HG02759 (cell line): ENCODE measurements around the gene CLEC17A.
A peak's percentile ranks its signal among the peaks of the same experiment; 100 is the strongest.
"Not testable (repeated sequence)": the region's sequence is repeated elsewhere in the genome, so short reads cannot be mapped to it uniquely, and the experiment has no call there.

Experiments used
- ATAC-seq: cut with Tn5 transposase; IDR thresholded peaks from one replicate; pipeline ENCODE4 v1.9.1; 2021; ENCODE audit warnings: mild to moderate bottlenecking, moderate library complexity; ENCODE audit not compliant: unreplicated experiment

The CLEC17A gene

GRCh38 chr19:14582894-14583340, at the start of gene CLEC17A:
CLEC17A (plus strand) TSS chr19:14583084; CDS start chr19:14583161, 77 bp downstream.
- peak; percentile 35 for ATAC-seq

GRCh38 chr19:14533450-14533849, 49.4 kb upstream of the CLEC17A start:
- ATAC-seq, result no peak

GRCh38 chr19:14536926-14537692, 45.8 kb upstream of the CLEC17A start:
- ATAC-seq, result no peak

GRCh38 chr19:14540741-14541525, 42.0 kb upstream of the CLEC17A start:
- no peak for ATAC-seq

- not testable (repeated sequence) for ATAC-seq
These were observed 40.9 kb upstream of the CLEC17A start for GRCh38 chr19:14541979-14542378.

GRCh38 chr19:14542711-14543328, 40.1 kb upstream of the CLEC17A start:
- ATAC-seq, result no peak

- ATAC-seq, result no peak
These were observed 38.8 kb upstream of the CLEC17A start for GRCh38 chr19:14544047-14544446.

- no peak for ATAC-seq
These were observed 37.7 kb upstream of the CLEC17A start for GRCh38 chr19:14544977-14545715.

- ATAC-seq, result no peak
These were observed 37.2 kb upstream of the CLEC17A start for GRCh38 chr19:14545716-14546082.

- no peak for ATAC-seq
These were observed 32.6 kb upstream of the CLEC17A start for GRCh38 chr19:14550201-14550754.

- peak; percentile 48 for ATAC-seq
These were observed 31.5 kb upstream of the CLEC17A start for GRCh38 chr19:14551134-14552005.

- ATAC-seq, result not testable (repeated sequence)
These were observed 30.9 kb upstream of the CLEC17A start for GRCh38 chr19:14552006-14552360.

- no peak for ATAC-seq
These were observed 29.6 kb upstream of the CLEC17A start for GRCh38 chr19:14553042-14553938.

GRCh38 chr19:14553939-14554243, 29.0 kb upstream of the CLEC17A start:
- ATAC-seq, result no peak

GRCh38 chr19:14554382-14554812, 28.5 kb upstream of the CLEC17A start:
- ATAC-seq, result no peak

GRCh38 chr19:14555918-14556661, 26.8 kb upstream of the CLEC17A start:
- no peak for ATAC-seq

GRCh38 chr19:14556662-14557188, 26.2 kb upstream of the CLEC17A start:
- ATAC-seq, result peak; percentile 65
